NB4 (cell line): ENCODE data around the gene SPR.

ENCODE experiments used
- DNase-seq: peaks from one replicate; pipeline ENCODE4 v3.0.0; 2010; ENCODE audit warnings: low read depth
- H3K4me3 ChIP-seq: one replicate; pipeline ENCODE4 v1.5.1; 2011; ENCODE audit warnings: mild to moderate bottlenecking, low read depth, low read length, moderate library complexity
- CTCF ChIP-seq: IDR thresholded peaks from one replicate; pipeline ENCODE4 v1.5.1; 2012; ENCODE audit warnings: low read depth, low read length
- MAX ChIP-seq: IDR thresholded peaks from 2 replicates; pipeline ENCODE4 v1.6.1; 2011; ENCODE audit warnings: low read depth, low read length
- MYC ChIP-seq: IDR thresholded peaks from 2 replicates; pipeline ENCODE4 v1.6.1; 2011; ENCODE audit warnings: low read depth, low read length
- POLR2A ChIP-seq: IDR thresholded peaks from 2 replicates; pipeline ENCODE4 v1.6.1; 2011; ENCODE audit warnings: mild to moderate bottlenecking; ENCODE audit not compliant: insufficient read length; ENCODE audit errors: extremely low read depth

The SPR gene

GRCh38 chr2:72911256-72911655 is 24.0 kb downstream of the SPR start:
- no peak for DNase-seq
- H3K4me3 ChIP-seq, result no peak overlapping the region
- no peak for TF ChIP-seq CTCF
- no peak for TF ChIP-seq POLR2A
- TF ChIP-seq MAX, result no peak
- no peak for TF ChIP-seq MYC

GRCh38 chr2:72913486-72914205 is 26.4 kb downstream of the SPR start:
- H3K4me3 ChIP-seq, result no peak overlapping the region
- TF ChIP-seq MYC (no peak), MAX (no peak), POLR2A (no peak), CTCF (no peak)
- DNase-seq, result no peak

- no peak for TF ChIP-seq MYC
- TF ChIP-seq MAX, result no peak
- TF ChIP-seq POLR2A, result no peak
- TF ChIP-seq CTCF, result no peak
- no peak overlapping the region for H3K4me3 ChIP-seq
- DNase-seq, result no peak
Observed at GRCh38 chr2:72914206-72914559, 27.0 kb downstream of the SPR start.

- H3K4me3 ChIP-seq, result no peak overlapping the region
- DNase-seq, result no peak
- no peak for TF ChIP-seq MAX
- no peak for TF ChIP-seq CTCF
- TF ChIP-seq POLR2A, result no peak
- no peak for TF ChIP-seq MYC
Observed at GRCh38 chr2:72914589-72915319, 27.5 kb downstream of the SPR start.

GRCh38 chr2:72915320-72915906 is 28.2 kb downstream of the SPR start:
- no peak overlapping the region for H3K4me3 ChIP-seq
- no peak for TF ChIP-seq MYC
- no peak for TF ChIP-seq CTCF
- no peak for TF ChIP-seq POLR2A
- no peak for TF ChIP-seq MAX
- DNase-seq, result no peak
